Right forelimb (tissue), 1 donor: ENCODE data around the gene DAO.
"Not testable (repeated sequence)": the region's sequence is repeated elsewhere in the genome, so short reads cannot be mapped to it uniquely, and the experiment has no call there.

Experiments used
- DNase-seq: peaks from one replicate; pipeline ENCODE4 v3.0.0-alpha.2; 2018

DAO gene

DNA sequence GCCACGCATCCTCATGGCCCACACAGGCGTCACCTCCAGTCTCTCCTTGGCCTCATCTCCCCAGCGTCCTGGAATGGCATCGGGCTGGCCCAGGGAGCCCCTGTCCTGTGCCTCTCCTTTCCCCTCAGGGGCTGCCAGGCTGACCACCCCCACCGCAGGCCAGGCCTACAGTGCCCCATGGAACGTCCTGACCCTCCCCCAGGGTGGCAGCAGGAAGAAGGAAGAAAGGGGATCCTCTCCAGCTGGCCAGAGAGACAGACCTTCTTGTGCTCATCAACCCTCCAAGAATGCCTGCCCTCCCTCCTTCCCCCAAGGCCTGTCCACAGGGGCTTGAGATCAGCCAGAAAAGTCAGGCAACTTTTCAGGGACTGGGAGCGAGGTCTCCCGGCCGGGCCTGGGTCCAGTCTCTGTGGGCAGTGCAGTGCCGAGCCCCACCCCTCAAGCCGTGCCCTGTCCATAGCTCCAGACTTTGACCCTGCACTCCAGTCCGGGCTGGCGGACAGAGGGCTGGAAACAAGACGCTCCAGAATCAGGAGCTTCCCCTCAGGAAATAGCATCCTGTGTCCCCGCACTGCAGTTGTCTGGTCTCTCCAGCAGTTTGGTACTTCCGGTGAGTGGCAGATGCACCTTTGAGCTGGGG is at the start of gene DAO:
TSS of gene DAO (plus strand) at position 478 of the 640 bp plus-strand sequence. CDS start 4,915 bp downstream, outside the sequence.
- no peak for DNase-seq

DNA sequence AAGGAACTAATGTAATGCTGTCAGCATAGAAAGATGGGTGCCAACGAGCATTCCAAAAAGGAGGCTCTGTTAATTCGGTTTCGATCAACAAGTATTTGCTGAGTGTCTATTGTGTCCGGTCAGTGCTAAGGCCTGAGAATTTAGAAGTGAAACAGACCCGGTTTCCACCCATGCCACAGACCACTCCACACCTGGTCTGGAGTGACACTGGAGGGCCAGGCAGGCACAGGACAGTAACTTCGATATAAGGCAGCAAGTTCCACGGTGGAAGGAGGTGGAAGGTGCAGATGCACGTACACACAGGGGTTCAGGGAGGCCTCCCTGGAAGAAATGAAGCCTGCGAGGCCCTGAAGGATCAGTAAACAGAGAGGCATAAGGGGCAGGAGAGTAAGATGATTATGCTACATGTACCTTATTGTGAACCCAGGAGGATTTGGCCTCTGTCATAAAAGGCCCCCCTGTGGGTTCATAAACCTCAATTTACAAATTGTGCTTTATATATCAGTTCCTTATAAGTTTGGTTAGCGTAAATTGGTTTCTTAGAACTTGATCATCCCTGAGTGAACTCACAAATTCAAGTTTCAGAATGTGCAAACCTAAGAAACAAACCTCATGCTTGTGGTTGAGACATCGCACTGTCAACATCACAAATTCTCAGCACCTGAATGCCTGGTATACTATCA is 48.4 kb upstream of the DAO start:
- DNase-seq: no peak

DNA sequence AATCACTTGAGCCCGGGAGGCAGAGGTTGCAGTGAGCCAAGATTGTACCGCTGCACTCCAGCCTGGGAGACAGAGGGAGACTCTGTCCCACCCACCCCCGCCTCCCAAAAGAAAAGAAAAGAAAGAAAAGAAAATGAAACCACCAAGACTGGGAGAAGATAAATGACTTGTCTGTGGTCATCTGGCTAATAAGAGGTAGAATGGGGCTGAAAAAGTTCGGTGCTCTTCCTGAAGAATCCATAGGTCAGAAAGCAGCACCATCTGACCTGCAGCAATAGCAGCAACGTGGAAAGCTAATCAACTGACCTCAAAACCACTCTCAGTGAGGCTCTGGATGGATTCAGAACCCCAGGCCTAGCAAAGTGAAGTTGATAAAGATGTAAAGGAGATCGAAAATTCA is 47.7 kb upstream of the DAO start:
- DNase-seq: no peak

DNA sequence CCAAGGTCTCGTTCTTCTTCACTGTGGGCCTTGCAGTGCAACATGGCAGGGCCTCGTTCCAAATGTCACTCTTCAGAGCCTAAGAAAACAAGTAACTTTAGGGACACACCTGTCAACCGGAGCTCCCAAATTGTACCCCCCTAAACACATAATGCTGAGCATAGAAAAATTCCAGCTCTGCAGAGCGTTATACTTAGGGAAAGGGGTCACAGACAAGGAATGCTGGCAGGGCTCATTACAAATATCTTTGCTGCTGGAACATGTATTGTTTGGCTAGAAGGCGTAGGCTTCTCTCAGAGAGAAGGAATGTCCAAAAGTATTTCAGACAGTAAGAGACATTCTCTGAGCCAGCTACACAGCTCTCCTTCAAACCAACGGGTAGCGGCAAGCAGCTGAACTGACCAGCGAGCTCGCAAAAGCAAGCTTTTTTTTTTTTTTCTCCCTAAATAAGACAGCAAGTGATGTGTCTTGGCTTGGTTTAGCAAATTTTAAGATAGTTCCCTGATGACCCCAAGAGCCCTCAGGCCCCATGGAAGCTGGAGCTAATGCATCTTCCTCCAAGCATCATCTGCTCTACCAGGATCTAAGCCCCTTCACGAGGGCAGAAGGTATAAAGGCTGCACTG is 47.0 kb upstream of the DAO start:
- DNase-seq: no peak

DNA sequence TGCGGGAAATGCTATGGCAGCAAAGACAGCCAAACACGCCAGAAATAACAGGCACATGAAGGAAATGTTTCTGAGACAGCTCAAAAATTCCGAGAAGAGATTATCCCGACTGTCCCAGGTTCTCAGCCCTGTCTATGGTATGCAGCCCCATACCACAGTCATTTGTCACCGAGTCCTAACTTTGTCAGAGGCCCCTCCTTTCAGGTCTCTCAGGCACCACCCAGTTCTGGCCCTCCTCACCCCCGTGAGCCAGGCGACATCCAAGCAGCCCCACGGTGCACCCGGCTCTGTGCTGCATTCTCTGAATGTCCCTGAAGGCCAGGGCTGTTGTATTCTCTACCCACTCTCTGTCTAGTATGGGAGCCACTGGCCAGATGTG is 46.5 kb upstream of the DAO start:
- peak; percentile 65 for DNase-seq

DNA sequence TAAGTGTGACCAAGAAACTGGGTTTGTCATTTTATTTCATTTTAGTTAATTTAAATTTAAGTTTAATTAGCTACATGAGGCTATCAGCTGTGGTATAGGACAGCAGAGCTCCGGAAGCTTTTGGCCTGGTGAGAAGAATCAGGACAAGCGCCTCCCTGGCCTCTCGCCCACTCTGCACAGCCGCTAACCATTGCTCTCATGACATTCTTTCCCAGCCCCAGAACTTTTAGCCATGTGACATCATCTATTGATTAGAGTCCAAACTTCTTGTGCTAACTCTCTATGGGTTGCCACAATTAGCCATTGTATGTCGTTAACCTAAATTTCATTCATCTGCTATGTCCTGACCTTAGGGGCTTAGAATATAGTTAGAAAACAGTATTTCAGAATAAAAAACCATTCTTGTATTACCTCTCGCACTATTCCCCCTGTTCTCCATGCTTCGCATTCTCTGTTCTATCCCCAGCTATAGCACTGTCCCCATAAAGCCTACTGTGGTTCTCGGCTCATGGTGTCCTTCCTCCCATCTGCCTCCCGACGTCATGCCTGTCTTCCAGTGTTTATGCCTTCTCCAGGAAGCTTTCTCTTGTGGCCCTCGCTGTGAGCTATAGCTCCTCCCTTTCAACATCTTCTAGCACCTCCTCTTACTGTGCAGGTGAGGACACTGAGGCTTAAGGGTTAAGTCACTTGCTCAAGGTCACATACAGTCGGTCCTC is 46.0 kb upstream of the DAO start:
- DNase-seq: no peak

DNA sequence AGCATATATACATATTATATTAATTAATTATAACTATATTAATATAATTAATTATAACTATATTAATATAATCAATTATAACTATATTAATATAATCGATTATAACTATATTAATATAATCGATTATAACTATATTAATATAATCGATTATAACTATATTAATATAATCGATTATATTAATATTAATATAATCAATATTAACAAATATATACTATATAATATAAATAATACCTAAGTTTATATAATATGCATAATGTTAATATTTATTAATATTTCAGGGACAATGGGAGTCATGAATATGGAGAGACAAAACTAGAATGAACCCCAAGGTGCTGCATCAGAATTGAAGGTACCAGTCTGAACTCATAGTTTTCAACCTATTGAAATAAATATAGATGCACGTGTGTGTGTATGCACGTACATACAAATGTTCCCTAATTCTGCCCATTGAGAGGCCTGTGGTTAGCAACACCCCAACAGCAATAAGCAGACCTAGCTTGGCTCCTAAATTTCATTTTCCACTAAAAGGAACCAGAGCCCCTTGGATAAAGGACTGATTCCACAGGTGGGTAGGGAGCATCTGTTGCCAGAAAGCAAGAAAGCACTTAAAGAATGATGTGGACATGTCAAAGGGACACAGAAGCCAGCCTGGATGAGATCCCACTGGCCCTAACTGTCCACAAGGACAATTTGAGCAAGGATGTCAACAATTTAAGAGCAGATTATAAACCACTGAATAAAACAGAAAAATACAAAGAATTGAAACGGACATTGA is 43.8 kb upstream of the DAO start:
- DNase-seq: no peak

DNA sequence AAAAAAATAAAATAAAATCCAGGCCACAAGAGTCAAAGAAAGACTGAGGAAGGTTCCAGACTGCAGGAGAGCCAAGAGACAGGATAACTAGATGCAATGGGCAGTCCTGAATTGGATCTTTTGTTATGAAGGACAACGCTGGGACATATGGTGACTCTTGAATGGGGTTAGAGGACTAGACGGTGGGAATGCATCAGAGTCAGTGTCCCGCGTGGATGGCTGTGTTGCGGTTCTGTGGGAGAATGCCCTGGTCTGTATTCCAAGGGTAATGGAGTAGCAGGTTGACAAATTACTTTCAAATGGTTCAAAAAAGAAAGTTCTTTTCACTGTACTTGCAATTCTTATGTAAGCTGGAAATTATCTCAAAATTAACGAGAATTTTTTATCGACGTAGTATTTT is 42.7 kb upstream of the DAO start:
- DNase-seq: no peak

DNA sequence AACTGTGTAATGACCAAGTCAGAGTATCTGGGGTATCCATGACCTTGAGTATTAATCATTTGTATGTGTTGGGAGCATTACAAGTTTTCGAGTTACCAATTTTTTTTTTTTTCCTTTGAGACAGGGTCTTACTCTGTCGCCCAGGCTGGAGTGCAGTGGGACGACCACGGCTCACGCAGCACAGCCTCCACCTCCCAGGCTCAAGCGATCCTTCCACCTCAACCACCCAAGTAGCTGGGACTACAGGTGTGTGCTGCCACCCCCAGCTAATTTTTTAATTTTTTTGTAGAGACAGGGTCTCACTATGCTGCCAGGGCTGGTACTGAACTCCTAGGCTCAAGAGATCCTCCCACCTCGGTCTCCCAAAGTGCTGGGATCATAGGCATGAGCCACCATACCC is 42.2 kb upstream of the DAO start:
- DNase-seq: no peak

DNA sequence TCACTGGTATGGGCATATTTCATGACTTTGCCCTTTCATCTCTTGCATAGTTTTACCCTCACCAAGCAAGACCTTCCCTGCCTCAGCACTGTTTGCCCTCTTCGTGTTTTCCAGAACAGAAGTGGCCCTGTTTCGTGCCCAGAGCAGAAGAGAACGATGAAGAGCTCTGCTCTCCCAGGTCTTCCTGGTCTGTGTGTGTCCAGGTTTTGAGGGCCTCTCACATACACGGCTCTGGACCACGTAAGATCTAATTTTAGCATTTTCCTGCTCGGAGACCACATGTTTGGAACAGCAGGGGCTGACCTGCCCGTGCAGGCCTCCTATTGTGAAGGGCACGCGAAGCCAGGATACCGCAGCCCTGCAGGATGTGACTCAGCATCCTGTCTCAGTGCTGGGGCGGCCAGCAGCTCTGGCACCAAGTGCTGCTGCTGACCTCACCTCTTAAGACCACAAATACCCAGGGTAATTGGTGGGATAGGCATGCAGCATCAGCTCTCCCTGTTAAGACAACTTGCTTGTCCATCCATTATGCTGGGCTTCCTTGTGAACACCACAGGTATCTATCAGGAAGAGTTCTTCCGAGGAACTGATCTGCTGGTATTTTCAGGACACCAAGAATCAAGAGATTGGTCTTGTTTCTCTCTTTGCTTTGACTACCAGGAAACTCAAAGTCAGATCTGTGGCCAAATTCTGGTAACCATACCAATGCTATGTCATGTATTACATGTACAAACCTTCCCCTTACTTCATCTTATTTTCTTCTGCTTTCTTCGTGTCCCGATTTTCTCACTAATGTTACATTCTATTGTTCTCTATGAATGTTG is 41.5 kb upstream of the DAO start:
- DNase-seq: peak; percentile 78

DNA sequence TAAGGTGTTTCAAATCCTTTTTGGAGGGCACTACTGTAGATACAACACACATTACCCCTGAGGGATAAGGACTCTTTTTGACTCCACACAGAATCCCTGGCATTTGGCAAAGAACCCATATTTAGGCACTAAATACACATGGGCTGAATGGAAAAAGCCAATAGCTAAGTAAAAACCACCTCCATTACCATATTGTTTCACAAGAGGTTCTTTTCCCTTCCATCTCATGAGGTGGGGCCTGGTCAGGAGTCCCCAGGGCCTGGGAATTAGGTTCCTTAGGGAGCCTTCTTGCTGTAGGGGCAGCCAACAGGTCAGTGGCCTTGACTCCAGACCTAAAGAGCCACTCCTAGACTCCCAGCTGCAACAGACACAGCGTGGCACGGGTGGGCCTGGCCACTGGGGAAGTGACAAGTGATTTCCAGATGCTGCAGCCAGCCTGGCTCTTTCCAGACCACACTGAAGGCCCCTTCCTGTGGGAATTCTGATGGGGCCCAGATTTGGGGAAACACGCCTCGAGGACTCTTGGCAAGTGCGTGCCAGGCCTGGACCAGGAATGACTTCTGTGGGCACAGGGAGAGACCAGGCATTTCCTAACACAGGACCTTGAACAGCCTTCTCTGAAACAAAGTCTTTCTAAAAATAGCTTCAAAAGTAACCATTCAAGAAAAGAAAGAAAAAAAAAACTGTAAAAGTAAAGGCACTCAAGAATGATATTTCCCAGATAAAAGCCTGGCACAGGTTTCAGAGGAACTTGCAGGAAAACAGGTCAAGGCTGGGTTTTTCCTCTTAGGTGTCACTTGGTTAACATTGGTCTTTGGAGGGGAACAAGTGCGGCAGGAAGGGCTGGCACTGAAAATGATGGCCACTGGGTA is 40.6 kb upstream of the DAO start:
- peak; percentile 73 for DNase-seq

DNA sequence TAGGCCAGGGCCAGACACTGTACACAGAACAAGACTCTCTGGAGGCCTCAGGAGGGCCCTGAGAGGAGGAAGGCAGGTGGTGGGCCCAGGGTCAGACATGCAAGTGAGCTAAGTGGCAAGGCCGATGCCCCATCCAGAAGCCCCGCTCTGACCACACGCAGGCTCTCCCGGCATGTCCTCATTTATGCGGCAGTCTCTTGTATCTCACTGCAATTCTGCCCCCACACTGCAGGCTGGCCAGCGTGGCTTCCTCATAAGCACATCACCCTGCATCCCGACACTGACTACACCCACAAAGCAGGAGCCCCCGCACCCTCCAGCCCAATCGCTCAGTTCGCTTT is 40.0 kb upstream of the DAO start:
- DNase-seq: no peak

DNA sequence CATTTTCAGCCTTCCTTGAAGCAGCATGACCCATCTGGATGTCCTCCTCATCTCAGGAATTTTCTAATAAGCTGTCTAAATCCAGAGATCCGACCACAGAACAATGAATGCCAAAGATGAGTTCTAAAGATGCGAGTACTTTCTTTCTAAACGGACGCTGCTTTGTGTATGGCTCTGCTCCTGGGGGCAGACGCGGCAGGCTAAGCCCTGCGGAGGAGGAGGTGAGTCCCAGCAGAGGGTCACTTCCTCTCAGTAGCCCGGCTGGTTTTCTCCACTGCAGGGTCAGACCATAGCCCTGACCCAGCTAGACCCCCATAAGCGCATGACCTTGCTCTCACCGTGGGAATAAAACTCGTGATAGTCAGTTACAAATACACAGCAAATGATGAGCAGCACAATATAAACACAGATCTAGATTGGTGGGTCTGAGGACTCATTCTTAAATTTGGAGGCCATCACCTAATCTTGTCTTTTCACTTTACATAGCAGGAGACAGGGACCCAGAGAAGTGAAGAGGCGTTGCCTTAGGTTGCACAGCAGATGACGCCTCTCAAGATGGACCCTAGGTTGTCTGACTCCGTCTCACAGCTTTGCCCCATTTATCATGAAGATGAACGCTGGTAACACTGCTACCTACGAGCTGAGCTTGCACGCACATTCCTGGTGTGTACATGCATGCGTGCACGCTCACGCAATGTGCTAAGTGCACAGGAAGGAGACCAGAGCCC is 39.1 kb upstream of the DAO start:
- DNase-seq: no peak

DNA sequence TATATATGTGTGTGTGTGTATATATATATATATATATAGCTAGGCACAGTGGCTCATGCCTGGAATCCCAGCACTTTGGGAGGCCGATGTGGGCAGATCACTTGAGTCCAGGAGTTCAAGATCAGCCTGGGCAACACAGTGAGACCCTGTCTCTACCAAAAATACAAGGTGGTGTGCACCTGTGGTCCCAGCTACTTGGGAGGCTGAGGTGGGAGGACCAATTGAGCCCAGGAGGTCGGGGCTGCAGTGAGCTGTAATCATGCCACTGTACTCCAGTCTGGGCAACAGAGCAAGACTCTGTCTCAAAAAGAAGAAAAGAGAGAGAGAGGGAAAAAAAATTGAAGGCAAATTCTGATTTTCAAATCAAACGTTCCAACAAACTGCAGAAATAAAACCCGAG is 38.1 kb upstream of the DAO start:
- not testable (repeated sequence) for DNase-seq

DNA sequence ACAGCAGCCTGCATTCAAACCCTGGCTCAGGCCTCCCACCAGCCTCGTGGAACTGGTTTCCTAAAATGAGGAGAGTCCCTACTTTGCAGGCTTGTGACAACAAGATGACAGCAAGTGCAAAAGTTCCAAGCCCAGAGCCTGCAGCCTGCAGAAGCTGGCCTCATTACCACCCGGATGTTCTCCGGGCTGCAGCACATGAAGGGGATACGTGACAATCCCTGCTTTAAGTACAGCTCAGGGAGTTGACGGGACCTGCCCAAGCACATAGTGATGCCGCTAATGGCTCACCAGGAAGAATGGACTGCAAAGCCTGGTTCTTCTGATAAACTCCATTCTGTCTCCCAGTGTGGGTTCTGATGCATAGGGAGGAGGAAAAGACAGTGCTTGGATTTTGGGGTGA is 37.5 kb upstream of the DAO start:
- no peak for DNase-seq

DNA sequence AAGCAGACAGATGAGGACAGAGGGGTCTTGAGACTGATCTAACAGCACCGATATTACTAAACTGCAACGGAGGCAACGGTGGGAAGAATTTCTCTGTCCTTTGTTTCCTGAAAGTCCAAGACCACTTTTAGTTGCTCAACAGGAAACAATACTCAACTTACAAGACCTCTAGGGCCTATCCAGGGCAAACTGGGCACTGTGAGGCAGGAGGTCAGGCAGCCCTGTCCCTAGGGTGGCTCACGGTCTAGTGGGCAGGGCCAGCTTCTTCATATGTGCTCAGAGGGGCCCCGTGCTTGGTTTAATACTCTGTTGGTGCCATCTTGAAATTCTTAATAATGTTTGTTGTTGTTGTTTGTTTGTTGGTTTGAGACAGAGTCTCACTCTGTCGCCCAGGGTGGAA is 36.7 kb upstream of the DAO start:
- no peak for DNase-seq

DNA sequence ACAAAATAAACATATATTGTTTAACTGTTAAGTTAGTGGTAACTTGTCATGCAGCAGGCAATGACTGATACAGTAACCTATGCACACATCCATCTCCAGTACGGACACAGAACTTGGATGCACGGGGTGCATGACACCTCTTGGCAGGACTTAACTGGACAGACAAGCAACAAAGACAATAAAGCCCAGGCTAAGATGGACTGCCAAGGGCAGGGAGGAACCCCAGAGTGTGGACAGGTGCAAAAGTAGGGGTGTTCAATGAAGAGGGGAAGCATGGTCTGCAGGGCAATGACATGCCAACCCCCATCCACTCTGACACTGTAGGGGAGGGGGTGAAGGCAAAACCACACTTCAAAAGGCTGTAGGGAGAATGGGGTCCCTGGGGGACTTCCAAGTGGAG is 34.2 kb upstream of the DAO start:
- no peak for DNase-seq

DNA sequence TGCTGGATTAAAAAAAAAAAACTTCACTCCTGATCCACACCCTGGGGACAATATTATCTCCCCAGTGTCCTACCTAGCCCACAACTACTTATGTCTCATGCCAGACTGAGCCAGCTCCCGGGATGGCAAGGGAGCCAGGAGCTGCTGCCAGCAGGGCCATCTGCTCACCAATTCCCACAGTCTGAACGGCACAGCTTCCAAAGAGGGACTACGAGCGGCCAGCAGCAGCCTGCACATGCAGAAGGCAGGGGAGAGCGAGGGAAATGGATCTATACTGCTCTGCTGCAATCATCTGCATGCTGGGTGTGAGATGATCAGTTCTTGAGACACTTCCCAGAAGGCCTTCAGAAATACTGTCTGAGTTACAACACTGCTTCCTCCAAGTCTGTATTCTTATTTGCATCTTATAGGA is 33.6 kb upstream of the DAO start:
- DNase-seq: no peak

DNA sequence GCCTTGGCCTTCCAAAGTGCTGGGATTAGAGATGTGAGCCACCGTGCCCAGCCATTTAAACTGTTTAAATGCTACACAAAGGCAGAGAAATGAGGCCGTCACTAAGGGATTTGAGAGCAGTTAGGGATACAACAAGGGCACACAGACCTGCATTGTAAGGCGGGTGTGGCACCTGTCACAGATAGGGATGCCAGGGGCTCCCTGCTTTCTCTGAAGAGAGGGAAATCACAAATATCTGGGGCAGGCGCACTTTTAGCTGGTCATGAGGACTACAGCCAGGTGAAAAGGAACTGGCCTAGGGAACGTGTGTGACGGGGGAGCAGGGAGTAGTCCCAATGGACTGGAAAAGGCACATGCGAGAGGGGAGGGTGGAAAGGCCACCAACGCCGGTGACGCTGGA is 32.2 kb upstream of the DAO start:
- DNase-seq: no peak

DNA sequence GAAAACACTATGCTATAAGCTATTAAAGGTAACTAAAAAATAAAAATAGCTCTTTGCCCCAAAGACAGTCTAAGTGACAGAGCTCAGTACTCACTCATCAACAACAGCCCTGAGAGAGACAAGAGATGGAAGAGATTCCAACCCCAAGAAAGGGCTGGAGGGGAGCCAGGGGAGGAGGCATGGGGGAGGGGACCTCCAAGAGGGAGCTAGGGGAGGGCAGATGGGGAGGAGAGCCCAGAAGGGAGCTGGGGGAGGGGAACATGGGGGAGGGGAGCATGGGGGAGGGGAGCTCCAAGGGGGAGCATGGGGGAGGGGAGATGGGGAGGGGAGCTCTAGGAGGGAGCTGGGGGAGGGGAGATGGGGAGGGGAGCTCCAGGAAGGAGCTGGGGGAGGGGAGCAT is 30.2 kb upstream of the DAO start:
- DNase-seq: no peak
